Left renal cortex interstitium (tissue), 4 donors: ENCODE results near the gene LHPP. TPM values are rescaled to one million over a fixed set of nuclear protein-coding genes. Genes with fewer than 3 reads are reported as not detected.
"Not testable (repeated sequence)": the region's sequence is repeated elsewhere in the genome, so short reads cannot be mapped to it uniquely, and the experiment has no call there.

ENCODE experiments used
- DNase-seq, 4 donors: peaks; one replicate each; pipeline ENCODE4 v3.0.0-alpha.2; 2013; ENCODE audit warnings: low read depth in 4 of 4, low spot score in 2 of 4, missing footprints in 1 of 4
- polyA plus RNA-seq, 4 donors: library from polyadenylated mRNA; unstranded; fragments of 120-200 nt; gene quantifications; one replicate each; pipeline ENCODE4 v1.2.1, GENCODE V29; 2013; ENCODE audit not compliant: insufficient read length in 4 of 4

LHPP gene
- polyA plus RNA-seq, 4 donors, result 18.7 to 26.4 (median 22.0) TPM

DNA sequence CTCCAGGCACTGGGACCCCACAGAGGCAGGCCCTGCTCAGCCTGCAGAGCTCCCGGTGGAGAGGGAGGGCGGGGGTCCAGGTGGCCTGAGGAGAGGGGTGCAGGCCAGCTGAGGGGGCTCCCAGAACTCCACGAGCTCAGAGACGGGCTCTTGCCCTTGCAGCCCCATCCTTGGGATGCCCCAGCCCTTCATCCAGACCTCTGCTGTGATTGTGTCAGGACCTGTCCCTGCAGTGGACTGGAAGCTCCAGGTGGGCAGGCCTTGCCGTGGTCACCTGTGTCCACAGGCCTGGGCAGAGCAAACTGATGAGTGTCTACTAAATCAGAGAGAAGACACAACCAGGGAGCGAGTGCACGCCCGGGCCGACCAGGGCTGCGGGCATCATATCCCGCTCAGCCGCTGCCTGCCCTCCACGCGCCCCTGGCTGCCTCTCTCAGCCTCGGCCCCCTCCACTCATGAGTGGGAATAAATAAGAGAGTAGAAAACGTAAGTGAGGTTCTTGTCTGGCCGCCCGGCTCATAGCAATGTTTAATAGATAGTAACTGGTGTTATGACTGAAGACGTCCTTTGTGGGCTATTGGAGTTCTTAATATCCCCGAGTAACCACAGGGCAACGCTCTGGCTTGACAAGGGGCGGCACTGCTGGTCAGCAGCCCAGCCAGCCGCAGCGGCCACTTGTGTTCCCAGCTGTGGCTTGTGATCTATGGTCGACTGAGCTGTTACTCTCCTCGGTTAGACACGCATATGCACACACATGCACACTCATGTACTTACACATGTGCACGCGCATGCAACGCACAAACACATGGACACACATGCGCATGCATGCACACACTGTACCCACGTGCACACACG, 105.6 kb downstream of the LHPP start:
- no peak for DNase-seq

- DNase-seq, result no peak
Measured at GRCh38 chr10:124568339-124568738, 106.7 kb downstream of the LHPP start.

- no peak for DNase-seq
Measured at GRCh38 chr10:124568848-124569622, 107.4 kb downstream of the LHPP start.

DNA sequence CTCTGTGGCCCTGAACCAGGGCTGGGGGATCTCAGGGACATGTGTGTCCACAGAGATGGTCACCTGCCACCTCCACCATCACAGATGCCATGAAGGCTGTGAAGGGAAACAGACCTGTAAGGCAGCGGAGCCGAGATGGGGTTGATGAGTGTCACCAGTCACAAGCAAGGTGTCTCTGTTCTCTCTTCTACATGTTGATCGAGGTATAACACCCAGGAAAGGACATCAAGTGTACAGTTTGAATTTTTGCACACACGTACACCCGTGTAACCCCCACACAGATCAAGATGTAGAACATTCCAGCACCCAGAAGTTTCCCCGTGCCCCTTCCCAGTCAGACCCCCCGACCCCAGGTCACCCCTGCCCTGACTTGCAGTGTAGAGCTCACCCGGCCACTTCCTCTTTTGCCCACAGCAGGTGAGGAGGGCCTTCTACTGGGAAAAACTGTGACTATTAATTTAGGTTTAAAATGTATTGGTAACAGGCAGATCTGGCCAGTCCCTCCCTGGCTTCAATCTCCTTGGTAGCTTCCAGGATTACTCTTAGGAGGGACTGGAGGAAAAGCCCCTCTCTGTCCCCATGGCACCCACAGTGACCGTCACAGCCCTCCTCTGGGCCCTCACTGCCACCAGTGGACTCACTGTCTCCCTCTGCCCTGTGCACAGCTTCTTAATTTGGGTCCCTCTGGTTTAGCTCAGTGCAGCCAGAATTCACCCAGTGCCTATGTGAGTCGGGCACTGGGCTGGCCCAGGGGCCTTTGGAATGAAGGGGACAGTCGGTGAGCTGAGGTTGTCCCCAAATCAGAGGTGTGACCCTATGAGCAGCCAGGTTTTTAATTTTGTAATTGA, 108.2 kb downstream of the LHPP start:
- DNase-seq, result no peak

DNA sequence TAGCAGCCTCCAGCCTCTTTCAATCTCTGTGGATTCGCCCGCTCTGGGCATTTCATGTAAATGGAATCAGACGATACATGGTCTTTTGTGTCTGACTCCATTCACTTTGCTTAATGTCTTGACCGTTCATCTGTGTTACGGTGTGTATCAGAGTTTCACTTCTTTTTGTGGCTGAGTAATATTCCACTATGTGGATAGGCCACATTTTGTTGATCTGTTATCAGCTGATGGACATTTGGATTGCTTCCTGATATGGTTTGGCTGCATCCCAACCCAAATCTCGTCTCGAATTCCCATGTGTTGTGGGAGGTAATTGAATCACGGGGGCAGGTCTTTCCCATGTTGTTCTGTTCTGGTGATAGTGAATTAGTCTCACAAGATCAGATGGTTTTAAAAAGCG, 109.0 kb downstream of the LHPP start:
- no peak for DNase-seq

DNA sequence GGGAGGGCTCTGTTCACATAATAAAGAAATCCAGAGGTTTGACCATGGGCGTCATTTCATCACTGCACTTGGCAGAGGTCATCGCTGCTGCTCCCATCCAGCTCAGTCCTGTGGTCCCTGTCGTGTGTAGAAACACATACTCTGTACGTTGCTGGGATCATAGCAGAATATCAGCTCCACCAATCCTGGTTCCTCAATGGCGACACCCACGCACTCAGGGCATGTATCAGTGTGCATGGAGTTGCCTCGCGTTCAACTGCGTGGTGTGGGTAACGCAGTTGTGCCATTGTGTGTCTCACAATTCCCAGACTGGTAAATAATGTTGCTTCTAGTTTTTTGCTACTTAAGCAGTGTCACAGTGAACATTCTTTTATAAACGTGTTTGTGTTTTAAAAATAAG, 111.1 kb downstream of the LHPP start:
- DNase-seq, result no peak

GRCh38 chr10:124573726-124574455, 112.3 kb downstream of the LHPP start:
- DNase-seq, result no peak

DNA sequence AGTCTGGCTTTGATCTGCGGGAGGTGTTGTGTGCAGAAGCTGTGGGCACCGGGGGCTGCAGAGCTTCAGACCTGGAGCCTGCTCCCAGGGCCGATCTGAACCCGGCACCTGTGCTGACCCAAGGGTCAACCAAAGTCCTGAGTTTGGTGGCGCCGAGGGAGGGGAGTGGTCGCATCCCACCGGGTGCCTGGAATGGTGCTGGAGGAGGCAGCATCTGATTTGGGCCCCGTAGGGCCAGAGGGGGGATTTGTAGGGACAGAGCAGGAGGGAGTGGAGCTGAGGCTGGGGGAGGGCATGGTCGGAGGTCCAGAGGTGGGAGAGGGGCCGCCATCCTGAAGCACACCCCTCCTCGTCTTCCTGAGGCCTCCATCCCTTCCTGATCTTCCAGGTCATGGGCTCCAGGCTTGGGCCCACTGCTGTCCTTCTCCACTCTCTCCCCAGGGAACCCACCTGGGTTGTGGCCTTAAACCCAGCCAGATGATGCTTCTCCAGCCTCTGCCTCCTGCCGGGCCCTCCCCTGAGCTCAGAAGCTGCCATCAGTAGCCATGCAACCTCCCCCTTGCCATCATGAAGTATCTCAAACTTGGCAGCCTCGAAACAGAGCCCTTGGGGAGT, 112.9 kb downstream of the LHPP start:
- no peak for DNase-seq

DNA sequence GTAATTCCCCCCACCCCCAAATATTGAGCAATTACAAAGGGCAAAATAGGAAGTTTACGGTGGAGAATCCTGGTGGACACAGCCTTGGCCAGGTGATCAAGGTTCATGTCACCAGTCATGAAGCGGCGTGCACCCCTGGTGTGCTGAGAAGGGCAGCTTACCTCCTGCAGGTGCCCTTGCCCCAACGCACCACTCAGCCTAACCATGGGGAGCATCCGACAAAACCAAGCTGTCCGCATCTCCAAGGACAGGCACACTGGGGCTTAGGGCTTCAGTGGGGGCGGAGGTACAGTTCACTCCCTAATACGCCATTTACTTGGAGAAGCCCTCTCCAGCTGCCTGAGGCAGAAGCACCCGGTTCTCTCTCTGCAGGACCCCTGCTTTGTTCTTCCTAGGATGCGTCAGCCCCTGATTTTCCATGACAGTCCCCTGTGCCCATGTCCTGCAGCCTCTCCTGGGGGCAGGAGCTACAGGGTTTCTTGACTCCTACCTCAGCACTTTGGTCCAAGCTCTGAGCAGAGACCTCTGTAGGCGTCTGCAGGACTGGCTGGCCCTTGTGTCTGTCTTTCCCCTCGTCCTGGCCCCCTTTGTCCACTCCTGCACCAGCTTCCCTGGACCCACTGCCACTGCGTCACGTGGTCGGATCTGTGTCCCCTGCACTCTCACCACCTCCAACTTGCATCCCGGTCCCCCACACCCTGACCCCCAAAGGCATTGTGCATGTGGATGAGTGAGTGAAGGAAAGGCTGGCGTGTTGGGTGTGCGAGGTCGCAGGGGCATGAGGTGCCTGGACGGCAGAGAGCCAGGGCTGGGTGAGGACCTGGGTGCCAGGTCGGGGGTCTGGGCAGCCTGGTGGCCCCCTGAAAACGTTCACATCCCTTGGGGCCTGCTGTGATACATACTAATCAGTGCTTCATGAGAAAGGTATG, 113.7 kb downstream of the LHPP start:
- no peak for DNase-seq

DNA sequence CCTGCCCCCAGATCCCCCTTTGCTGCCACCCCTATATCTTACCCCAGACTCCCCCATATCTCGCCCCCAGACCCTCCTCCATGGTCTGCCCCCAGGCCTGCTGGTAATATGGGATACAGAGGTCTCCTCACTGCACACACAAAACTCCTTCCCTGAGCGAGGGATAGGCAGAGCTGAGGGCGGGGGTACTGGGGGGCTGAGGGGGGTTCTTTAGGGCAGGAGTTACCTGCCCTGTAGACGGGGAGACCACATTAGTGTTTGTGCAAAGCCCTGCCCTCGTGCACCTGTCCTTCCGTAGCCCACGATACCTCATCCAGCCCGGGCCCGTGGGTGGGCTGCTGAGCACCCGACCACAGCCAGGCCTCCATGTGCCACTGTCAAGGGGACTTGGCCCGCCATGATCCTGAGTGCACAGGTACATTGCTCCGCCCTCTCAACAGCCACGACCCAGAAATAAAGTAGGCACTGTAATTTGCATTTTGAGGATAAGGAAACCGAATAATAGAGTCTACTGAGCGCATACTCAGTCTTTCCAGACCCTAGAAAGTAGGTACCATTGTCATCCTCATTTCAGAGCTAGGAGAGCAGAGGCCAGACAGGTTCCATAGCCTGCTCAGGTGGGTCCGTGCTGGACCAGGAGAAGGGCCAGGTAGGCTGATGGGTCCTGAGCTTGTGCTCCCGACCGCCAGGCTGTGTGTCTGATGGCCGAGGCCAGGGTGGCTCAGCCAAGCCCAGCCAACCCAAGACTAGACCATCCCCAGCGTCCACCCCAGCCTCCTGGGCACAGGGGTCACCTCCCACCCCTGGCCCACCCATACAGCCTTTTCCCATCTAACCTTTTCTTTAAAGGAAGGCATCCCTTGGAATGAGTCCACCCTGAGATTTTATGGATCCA, 115.2 kb downstream of the LHPP start:
- DNase-seq, result no peak

- no peak for DNase-seq
Measured at GRCh38 chr10:124577651-124578050, 116.0 kb downstream of the LHPP start.

DNA sequence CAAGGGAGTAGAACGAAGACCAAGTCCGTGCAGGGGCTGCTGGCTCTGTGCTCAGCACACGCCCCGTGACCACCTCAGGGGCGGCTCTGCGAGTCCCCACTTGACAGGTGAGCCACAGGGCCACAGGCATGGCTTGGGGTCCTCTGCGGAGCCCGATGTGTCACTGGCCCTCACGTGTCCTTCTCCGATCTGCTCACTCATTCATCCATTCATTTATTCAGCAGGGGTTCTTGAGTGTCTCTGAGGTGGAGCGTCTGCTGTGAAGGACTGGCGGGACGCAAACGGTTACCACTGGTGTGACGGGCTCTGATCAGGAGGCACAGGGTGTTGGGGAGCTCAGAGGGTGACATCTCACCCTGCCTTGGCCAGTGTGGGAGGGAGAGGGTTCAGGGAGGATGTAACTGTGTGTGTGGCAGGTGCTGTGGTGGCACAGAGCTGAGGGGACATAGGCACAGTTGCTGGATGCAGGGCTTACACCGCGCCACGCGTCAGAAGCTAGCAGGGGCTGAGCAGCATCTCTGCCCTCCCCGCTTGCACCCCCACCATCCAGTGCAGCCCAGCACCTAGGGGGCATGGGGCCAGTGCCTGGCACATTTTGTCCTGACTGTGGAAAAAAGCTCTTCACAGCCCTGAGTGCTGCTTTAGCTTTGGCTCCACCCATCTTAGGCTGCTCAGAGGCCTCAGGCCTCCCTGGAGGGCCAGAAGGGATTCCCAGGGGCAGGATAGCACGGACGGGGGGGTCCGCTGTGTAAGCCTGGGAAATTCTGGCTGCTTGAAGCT, 116.8 kb downstream of the LHPP start:
- no peak for DNase-seq

DNA sequence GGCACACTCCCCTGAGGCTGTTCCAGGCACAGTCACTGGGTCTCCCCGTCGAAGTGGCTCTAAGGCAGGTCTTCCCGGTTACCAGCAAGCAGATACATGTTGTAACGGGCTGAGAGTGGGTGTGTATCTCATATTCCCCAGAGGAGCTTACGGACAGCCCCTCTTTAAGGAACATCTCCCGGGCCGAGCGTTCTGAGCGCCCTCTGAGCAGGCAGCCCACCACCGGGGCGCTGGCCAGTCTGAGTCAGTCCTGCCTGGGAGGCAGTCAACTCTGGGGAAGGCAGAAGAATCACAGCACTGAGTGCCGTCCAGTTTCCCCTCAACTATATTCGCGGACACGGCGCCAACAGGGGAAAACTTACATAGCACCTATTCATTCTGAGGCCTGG, 117.4 kb downstream of the LHPP start:
- no peak for DNase-seq

DNA sequence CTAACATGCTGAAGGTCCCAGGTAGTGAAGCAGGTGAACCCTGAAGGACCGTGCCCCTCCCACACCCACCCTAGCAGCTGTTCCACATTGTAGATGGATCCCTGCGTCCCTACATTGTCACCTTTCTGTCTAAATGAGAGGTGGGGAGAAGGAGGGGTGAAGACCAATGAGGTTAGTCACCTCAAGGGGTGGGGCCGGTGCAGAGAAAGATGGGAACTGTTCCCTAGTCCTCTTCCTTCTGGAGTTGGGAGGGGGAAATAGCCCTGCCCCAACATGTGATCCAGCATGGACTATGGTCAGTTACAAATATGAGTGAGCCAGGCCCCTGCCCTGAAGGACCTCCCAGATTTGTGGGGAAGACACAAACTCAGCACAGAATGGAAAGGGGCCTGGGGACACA, 124.5 kb downstream of the LHPP start:
- no peak for DNase-seq

GRCh38 chr10:124587811-124588211, 126.2 kb downstream of the LHPP start:
- no peak for DNase-seq

DNA sequence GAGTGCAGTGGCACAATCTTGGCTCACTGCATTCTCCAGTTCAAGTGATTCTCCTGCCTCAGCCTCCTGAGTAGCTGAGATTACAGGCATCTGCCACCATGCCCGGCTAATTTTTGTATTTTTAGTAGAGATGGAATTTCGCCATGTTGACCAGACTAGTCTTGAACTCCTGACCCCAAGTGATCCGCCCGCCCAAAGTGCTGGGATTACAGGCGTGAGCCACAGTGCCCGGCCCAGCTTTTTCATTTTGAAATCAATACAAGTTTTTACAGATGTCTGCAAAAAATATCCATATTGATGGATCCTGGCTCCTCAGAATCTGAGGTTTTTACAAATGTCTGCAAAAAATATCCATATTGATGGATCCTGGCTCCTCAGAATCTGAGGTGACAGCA, 126.7 kb downstream of the LHPP start:
- DNase-seq, result not testable (repeated sequence)
